Uterus (tissue), 4 donors: ENCODE results near the gene DOCK3. TPM values are rescaled to one million over a fixed set of nuclear protein-coding genes. Genes with fewer than 3 reads are reported as not detected.

Experiments
- DNase-seq, 2 donors: peaks; one replicate each; pipeline ENCODE4 v3.0.0-alpha.2; 2019 to 2020
- H3K27ac ChIP-seq, 2 donors: fragments of 200-600 bp; sonication (generic); 1 replicate in 1 of 2; 2 replicates in 1 of 2; pipeline ENCODE4 v1.5.1; 2016 to 2018
- H3K27me3 ChIP-seq, 2 donors: fragments of 200-600 bp; sonication (generic); one replicate each; pipeline ENCODE4 v1.5.1; 2018 to 2019; ENCODE audit warnings: control low read depth in 1 of 2
- H3K36me3 ChIP-seq, 2 donors: fragments of 200-600 bp; sonication (generic); one replicate each; pipeline ENCODE4 v1.5.1; 2019; ENCODE audit warnings: control low read depth in 1 of 2
- H3K4me1 ChIP-seq, 2 donors: fragments of 200-600 bp; sonication (generic); one replicate each; pipeline ENCODE4 v1.5.1; 2018 to 2019; ENCODE audit warnings: control low read depth in 1 of 2
- H3K4me3 ChIP-seq, 2 donors: fragments of 200-600 bp; sonication (generic); 1 replicate in 1 of 2; 2 replicates in 1 of 2; pipeline ENCODE4 v1.5.1; 2018 to 2019; ENCODE audit warnings: mild to moderate bottlenecking in 1 of 2
- H3K9me3 ChIP-seq, 2 donors: fragments of 200-600 bp; sonication (generic); one replicate each; pipeline ENCODE4 v1.5.1; 2019; ENCODE audit warnings: control low read depth in 1 of 2
- POLR2A ChIP-seq, 2 donors: fragments of 450-650 bp; IDR thresholded peaks; one replicate each; pipeline ENCODE4 v1.6.1; 2016; ENCODE audit warnings: antibody characterized with exemption in 2 of 2, mild to moderate bottlenecking in 1 of 2, moderate library complexity in 1 of 2
- intact Hi-C: fragments of 100-400 bp; cut with DNase I; formaldehyde crosslinking; loops from one replicate; pipeline ENCODE4 v1.15.1; 2023; ENCODE audit warnings: low total_unique reads
- total RNA-seq, 4 donors: library from RNA; depleted of rRNA in 3 of 4; stranded (reverse); fragments of >200 nt in 3 of 4; gene quantifications; one replicate each; pipeline versions ENCODE4 v1.1.0 to v1.2.4, GENCODE V29; 2014 to 2023
- TF ChIP-seq, protein P1 (sequence below), 4 experiments: fragments of 200-600 bp in 2 of 4; fragments of 450-650 bp in 2 of 4; sonication (generic) in 2 of 4; IDR thresholded peaks; one replicate each; pipeline ENCODE4 v1.5.1; 2016 to 2019; ENCODE audit warnings: antibody characterized with exemption in 4 of 4, mild to moderate bottlenecking in 2 of 4, moderate library complexity in 1 of 4
- donor health status: DM: yes; HTN: yes; CAD: no.

Gene DOCK3
- total RNA-seq, 4 donors from 2014 or later: under 0.01 to 1.6 (median 0.46) TPM

DNA sequence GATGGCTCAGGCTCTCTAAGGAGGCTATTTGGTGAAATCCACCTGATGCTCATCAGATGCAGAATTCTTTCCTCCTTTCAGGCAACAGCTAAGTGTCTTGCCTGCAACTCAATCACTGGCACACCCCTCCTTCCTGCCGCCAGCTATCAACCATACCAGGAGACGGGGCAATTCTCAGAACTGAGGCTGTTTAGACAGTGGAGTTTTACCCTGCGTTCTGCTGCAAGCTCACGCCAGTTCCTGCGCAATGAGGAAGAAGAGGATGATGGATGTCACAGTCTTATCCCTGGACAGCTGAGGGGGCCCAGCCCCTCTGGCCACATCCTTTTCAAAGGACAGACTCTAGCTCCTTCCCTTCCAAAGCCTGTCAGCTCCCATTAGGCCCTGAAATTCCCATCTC, 703.3 kb downstream of the DOCK3 start:
- H3K9me3 ChIP-seq: no peaks in the 10 kb centered on the region
- no peak for DNase-seq
- H3K4me3 ChIP-seq: no peak overlapping the region
- H3K27me3 ChIP-seq: no peaks in the 10 kb centered on the region
- intact Hi-C loops: no loop called here
- no peaks in the 10 kb centered on the region for H3K36me3 ChIP-seq
- TF ChIP-seq, protein P1, sequence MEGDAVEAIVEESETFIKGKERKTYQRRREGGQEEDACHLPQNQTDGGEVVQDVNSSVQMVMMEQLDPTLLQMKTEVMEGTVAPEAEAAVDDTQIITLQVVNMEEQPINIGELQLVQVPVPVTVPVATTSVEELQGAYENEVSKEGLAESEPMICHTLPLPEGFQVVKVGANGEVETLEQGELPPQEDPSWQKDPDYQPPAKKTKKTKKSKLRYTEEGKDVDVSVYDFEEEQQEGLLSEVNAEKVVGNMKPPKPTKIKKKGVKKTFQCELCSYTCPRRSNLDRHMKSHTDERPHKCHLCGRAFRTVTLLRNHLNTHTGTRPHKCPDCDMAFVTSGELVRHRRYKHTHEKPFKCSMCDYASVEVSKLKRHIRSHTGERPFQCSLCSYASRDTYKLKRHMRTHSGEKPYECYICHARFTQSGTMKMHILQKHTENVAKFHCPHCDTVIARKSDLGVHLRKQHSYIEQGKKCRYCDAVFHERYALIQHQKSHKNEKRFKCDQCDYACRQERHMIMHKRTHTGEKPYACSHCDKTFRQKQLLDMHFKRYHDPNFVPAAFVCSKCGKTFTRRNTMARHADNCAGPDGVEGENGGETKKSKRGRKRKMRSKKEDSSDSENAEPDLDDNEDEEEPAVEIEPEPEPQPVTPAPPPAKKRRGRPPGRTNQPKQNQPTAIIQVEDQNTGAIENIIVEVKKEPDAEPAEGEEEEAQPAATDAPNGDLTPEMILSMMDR (IDR thresholded peaks at IDR 0.05): no peak
- TF ChIP-seq POLR2A (IDR thresholded peaks at IDR 0.05): no peak
- H3K4me1 ChIP-seq: no peaks in the 10 kb centered on the region
- H3K27ac ChIP-seq: no peak overlapping the region

DNA sequence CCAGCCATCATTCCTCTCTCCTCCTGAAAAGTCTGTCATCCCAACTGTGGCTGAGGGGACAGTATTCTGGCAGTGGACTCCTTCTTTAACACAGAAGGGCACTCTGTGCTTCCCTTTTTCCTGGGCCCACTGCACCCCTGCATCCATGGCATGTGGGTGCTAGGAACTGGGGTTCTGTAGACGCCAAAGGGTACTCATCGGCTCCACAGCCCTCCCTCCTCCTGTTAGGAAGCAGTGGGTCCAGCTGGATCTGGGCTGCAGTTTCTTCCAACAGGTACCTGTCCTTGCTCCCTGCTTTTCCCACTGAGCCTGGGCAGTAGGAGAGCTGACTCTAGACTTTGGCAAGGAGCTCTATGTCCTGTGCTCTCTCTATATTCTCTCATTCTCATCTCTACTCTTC, 704.0 kb downstream of the DOCK3 start:
- DNase-seq: no peak
- TF ChIP-seq POLR2A (IDR thresholded peaks at IDR 0.05): no peak
- TF ChIP-seq, protein P1 (IDR thresholded peaks at IDR 0.05): no peak
- intact Hi-C loops: no loop called here

DNA sequence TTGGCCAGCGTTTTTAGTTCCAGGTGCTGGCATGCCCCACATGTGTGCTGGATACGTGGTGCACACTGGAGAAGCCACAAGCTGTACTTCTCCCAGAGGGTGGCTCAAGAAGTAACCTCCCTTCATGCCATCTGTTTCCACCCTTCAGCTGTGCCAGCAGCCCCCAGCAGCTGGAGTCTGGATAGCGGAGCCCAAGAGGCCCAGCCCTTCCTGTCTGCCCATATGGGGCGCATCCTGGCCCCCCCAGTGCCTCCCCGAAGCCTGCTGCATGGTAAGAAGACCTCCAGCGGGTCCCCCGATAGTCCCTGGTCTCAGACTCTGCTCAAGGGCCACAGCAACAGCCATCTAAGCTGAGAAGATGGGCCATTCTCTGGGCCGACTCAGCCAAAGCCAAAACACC, 704.6 kb downstream of the DOCK3 start:
- TF ChIP-seq, protein P1 (IDR thresholded peaks at IDR 0.05): no peak
- no peak for TF ChIP-seq POLR2A (IDR thresholded peaks at IDR 0.05)
- H3K4me3 ChIP-seq: no peak overlapping the region
- H3K4me1 ChIP-seq: peaks cover 0 to 4% of the 10 kb centered on the region in 2 donors
- intact Hi-C loops: no loop called here
- no peaks in the 10 kb centered on the region for H3K9me3 ChIP-seq
- H3K27me3 ChIP-seq: no peaks in the 10 kb centered on the region
- no peaks in the 10 kb centered on the region for H3K36me3 ChIP-seq
- no peak overlapping the region for H3K27ac ChIP-seq
- no peak for DNase-seq

More for the DNA sequence above, 704.0 kb downstream of the DOCK3 start:
- Histone ChIP-seq H3K9me3 (no peaks in the 10 kb centered on the region), H3K4me1 (peaks cover 0 to 1% of the 10 kb centered on the region in 2 donors), H3K27me3 (no peaks in the 10 kb centered on the region), H3K36me3 (no peaks in the 10 kb centered on the region), H3K4me3 (no peak overlapping the region), H3K27ac (no peak overlapping the region)

DNA sequence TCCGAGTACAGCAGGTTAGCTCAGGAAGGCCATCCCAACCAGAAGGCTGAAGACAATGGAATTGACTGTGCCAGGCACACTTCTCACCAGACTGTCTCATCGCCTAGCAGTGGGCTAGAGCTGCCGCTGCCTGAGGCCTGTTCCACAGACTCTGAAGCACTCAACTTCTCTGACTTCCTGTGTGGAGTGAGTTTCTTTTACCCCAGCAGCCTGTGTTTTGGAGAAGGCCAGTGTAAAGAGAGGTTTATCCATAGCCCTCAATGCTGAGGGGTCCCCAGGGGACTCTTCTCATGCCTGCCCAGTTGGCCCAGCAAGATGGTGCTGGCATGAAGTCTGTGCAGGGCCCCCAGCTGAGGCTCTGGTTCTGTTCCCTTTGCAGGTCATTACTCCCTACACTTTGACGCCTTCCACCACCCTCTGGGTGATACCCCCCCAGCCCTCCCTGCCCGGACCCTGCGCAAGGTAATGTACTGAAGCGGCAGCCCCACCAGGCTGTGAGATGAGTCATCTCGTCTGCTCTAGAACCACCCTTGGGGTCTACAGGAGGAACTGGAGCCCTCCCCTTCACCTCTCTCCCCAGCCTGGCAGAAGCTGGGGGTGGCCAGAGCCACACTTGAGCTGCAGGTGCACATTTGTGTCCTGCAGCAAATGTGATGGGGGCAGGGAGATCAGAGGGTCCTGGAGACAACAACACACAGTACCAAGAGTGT, 705.2 kb downstream of the DOCK3 start:
- no peak for DNase-seq
- intact Hi-C loops: no loop called here
- TF ChIP-seq, protein P1 (IDR thresholded peaks at IDR 0.05): no peak
- no peaks in the 10 kb centered on the region for H3K27me3 ChIP-seq
- no peak overlapping the region for H3K4me3 ChIP-seq
- no peak overlapping the region for H3K27ac ChIP-seq
- peaks cover 0 to 4% of the 10 kb centered on the region in 2 donors for H3K4me1 ChIP-seq
- H3K36me3 ChIP-seq: no peaks in the 10 kb centered on the region
- H3K9me3 ChIP-seq: no peaks in the 10 kb centered on the region

DNA sequence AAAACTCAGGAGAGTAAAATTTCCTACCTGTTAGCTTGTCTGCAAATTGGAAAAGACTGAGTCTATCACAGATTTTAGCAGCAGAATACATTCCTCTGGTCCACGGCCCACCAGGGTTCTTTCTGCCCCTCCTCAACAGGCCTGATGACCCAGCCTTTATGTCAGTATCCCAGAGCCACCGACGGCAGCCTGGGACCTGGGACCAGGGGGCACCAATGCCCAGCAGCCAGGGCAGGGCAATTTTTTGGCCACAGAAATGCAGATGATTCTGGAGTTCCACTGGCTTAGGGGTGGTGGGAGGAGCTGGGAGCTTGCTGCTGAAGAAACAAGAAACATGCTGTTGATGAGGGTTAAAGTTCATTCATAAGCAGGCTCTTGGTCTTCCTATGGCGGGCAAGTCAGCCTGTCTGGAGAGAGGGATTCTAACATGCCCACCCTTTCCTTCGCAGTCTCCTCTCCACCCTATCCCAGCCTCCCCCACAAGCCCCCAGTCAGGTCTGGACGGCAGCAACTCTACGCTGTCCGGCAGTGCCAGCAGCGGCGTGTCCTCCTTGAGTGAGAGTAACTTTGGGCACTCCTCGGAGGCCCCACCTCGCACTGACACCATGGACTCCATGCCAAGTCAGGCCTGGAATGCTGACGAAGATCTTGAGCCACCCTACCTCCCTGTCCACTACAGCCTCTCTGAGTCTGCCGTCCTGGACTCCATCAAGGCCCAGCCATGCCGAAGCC, 706.0 kb downstream of the DOCK3 start:
- no peak for DNase-seq
- TF ChIP-seq, protein P1 (IDR thresholded peaks at IDR 0.05): no peak
- no peak for TF ChIP-seq POLR2A (IDR thresholded peaks at IDR 0.05)
- H3K27ac ChIP-seq: no peak overlapping the region
- intact Hi-C loops: no loop called here
- peaks cover 0 to 6% of the 10 kb centered on the region in 2 donors for H3K4me1 ChIP-seq
- H3K36me3 ChIP-seq: no peaks in the 10 kb centered on the region
- no peaks in the 10 kb centered on the region for H3K27me3 ChIP-seq
- H3K9me3 ChIP-seq: no peaks in the 10 kb centered on the region
- H3K4me3 ChIP-seq: no peak overlapping the region
